ENCODE measurements around the gene PCNX2. TPM values are rescaled to one million over a fixed set of nuclear protein-coding genes. Genes with fewer than 3 reads are reported as not detected.

The PCNX2 gene
- total and polyA plus RNA-seq, 10 of the 15 experiments (the other 5 are each of a cell fraction or from before 2014, with no cell fraction given): 2.1 to 16.4 (median 8.1) TPM

DNA sequence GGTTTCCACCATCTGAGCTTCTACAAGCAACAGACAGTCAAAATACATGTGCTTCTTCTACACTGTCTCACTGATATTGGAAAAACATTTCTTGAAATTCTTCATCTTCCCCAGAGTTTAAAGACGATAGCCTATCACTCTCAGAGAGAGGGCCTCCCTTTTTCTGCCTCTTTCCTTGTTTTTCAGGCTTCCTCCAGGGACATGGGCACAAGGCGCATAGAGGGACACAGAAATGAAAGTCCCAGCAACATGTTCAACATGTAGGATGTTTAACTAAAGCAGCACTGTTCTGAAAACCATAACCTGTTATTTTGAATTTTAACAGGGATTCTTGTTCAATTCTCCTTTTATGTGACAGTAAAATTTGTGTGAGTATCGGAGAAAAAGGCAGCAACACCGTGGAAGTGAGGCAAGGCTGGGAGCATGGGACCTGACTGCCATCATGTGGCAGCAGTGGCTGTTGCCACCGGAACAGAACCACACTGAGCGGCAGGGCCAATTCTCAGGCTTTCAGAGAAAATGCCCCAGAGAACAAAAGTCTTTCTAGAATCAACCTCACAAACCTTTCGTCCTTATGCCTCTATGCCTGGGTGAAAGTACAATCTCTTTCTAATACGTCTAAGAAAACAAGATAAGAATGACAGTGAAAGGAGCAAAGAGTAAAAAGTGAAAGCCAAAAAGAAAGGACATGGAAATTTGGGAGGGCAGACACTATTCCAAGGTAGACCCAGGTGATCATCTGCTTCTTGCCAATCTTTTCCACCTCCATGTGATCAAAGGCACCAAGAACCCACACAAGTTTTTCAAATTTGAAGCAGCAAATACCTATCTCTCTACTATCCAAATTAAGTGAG, 54.5 kb downstream of the PCNX2 start:
- ChIA-PET SMC1A (ENCODE audit: uncharacterized antibody, unreplicated experiment) (interaction anchor here (1.0 kb wide), 1 partner anchor 1374 kb away, joined by 3 read pairs; no protein-coding TSS in a partner anchor), CTCF (interaction anchor here (0.8 to 1.5 kb wide), 5 partner anchors 216 to 1485 kb away, joined by 3 to 6 read pairs (median 4); no protein-coding TSS in a partner anchor), POLR2A (no interaction called here), RAD21 (ENCODE audit: unreplicated experiment) (interaction anchor here (0.7 to 1.4 kb wide), 5 partner anchors 23 to 1374 kb away, joined by 3 read pairs; no protein-coding TSS in a partner anchor)
- Histone ChIP-seq H2AFZ (ENCODE audit: control insufficient read depth, low read depth, low read length) (no peak overlapping the region), H3K9me3 (replicated peaks; ENCODE audit: control insufficient read depth, insufficient read depth, low read length) (no peaks in the 10 kb centered on the region), H3K9ac (ENCODE audit: control insufficient read depth, insufficient read depth, low read length) (no peak overlapping the region), H3K4me1 (ENCODE audit: control insufficient read depth, insufficient read depth, low read length) (no peaks in the 10 kb centered on the region), H3K36me3 (ENCODE audit: control insufficient read depth in 2 of 2, insufficient read depth in 2 of 2, low read length in 1 of 2) (no peaks in the 10 kb centered on the region), H4K20me1 (ENCODE audit: control insufficient read depth, insufficient read depth) (no peaks in the 10 kb centered on the region), H3K4me2 (ENCODE audit: control insufficient read depth, insufficient read depth) (no peak overlapping the region), H3K27ac (ENCODE audit: control insufficient read depth, insufficient read depth) (no peak overlapping the region), H3K27me3 (replicated peaks in 1 of 2; ENCODE audit: control insufficient read depth in 2 of 2, insufficient read depth in 2 of 2, low read length in 1 of 2) (no peaks in the 10 kb centered on the region), H3K4me3 (no peak overlapping the region), H3K79me2 (ENCODE audit: control insufficient read depth, insufficient read depth, low read length) (no peaks in the 10 kb centered on the region)
- 78% methylated on average over 8 of the region's 8 CpGs for WGBS (ENCODE audit: insufficient coverage, insufficient replicate concordance, low lambda C conversion rate, missing lambda C conversion rate)
- DNase-seq (ENCODE audit: low read depth, low spot score) (no peak), ATAC-seq (peak; percentile 96), FAIRE-seq (peak; percentile 54)
- TF ChIP-seq, protein P1, sequence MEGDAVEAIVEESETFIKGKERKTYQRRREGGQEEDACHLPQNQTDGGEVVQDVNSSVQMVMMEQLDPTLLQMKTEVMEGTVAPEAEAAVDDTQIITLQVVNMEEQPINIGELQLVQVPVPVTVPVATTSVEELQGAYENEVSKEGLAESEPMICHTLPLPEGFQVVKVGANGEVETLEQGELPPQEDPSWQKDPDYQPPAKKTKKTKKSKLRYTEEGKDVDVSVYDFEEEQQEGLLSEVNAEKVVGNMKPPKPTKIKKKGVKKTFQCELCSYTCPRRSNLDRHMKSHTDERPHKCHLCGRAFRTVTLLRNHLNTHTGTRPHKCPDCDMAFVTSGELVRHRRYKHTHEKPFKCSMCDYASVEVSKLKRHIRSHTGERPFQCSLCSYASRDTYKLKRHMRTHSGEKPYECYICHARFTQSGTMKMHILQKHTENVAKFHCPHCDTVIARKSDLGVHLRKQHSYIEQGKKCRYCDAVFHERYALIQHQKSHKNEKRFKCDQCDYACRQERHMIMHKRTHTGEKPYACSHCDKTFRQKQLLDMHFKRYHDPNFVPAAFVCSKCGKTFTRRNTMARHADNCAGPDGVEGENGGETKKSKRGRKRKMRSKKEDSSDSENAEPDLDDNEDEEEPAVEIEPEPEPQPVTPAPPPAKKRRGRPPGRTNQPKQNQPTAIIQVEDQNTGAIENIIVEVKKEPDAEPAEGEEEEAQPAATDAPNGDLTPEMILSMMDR (IDR thresholded peaks at IDR 0.05 in 2 of 3, conservative IDR thresholded peaks at IDR 0.05 in 1 of 3; ENCODE audit: control insufficient read depth in 2 of 3, extremely low read depth in 1 of 3, insufficient read depth in 1 of 3, low read depth in 3 of 3, low read length in 3 of 3): peak; percentile 64 to 90 (median 74); a peak in 4 of 6 replicates
- TF ChIP-seq RBBP5 (conservative IDR thresholded peaks at IDR 0.05): no peak
- peak; percentile 63; the same call in 1 of the 2 replicates for TF ChIP-seq SMC3 (IDR thresholded peaks at IDR 0.05; ENCODE audit: borderline replicate concordance, low read length)
- TF ChIP-seq RAD21 (IDR thresholded peaks at IDR 0.05; ENCODE audit: insufficient read depth, low read depth, low read length): peak; percentile 76
- intact Hi-C loops (cut with micrococcal nuclease; ENCODE audit: unreplicated experiment) (loop anchor here (1.0 to 5.0 kb wide), 2 partner anchors 606 to 1374 kb away; no protein-coding TSS in a partner anchor), in situ Hi-C loops (cut with MboI) (no loop called here)
- BruUV-seq (replicated peaks): no TSS peak

All from GM12878 (cell line).